Activated CD8-positive, alpha-beta memory T cell treated with anti-CD3 and anti-CD28 coated beads, Interleukin-2, amount 10 ng/mL, durations not matched to agents 7 days and 5 days (primary cell): Measurements from ENCODE around the gene TNS3. TPM values are rescaled to one million over a fixed set of nuclear protein-coding genes. Genes with fewer than 3 reads are reported as not detected.
"Not testable (repeated sequence)": the region's sequence is repeated elsewhere in the genome, so short reads cannot be mapped to it uniquely, and the experiment has no call there.

Experiments used
- ATAC-seq: fragments of 150-1000 bp; cut with Tn5 transposase; one replicate; pipeline ENCODE4 v1.10.0; 2021; ENCODE audit warnings: moderate library complexity
- CTCF ChIA-PET: fragments of 350-600 bp; sonication (Branson Sonifier 250); formaldehyde crosslinking; loops from one replicate; lab custom pipeline; 2021; ENCODE audit warnings: antibody characterized with exemption; lab: Charles Lee
- DNase-seq: peaks from one replicate; pipeline ENCODE4 v3.0.0-alpha.2; 2020
- H3K27ac Mint-ChIP-seq: one replicate; pipeline ENCODE4 v1.8.0; 2021; ENCODE audit warnings: mild to moderate bottlenecking, mixed read lengths
- H3K27me3 Mint-ChIP-seq: one replicate; pipeline ENCODE4 v1.8.0; 2021; ENCODE audit warnings: mixed read lengths
- H3K36me3 Mint-ChIP-seq: one replicate; pipeline ENCODE4 v1.8.0; 2021; ENCODE audit warnings: mild to moderate bottlenecking, mixed read lengths
- H3K4me1 Mint-ChIP-seq: one replicate; pipeline ENCODE4 v1.8.0; 2021; ENCODE audit warnings: mixed read lengths
- H3K4me3 Mint-ChIP-seq: one replicate; pipeline ENCODE4 v1.8.0; 2021; ENCODE audit warnings: mild to moderate bottlenecking, moderate library complexity, mixed read lengths
- H3K9me3 Mint-ChIP-seq: one replicate; pipeline ENCODE4 v1.8.0; 2022; ENCODE audit warnings: low read depth, mixed read lengths
- total RNA-seq, 2 experiments: library from RNA; stranded (reverse); gene quantifications; one replicate each; pipeline ENCODE4 v1.2.3, GENCODE V29; 2021

Gene TNS3
- total RNA-seq, 2 experiments from 2014 or later: 0.23 to 2.6 TPM

- no peaks in the 10 kb centered on the region for H3K4me1 Mint-ChIP-seq
- DNase-seq (no peak), ATAC-seq (no peak)
- H3K27me3 Mint-ChIP-seq: no peaks in the 10 kb centered on the region
- H3K27ac Mint-ChIP-seq: no peak overlapping the region
- no peaks in the 10 kb centered on the region for H3K36me3 Mint-ChIP-seq
- H3K4me3 Mint-ChIP-seq: no peak overlapping the region
- CTCF ChIA-PET: interaction anchor here (0.9 to 2.0 kb wide), 7 partner anchors 8 to 558 kb away, joined by 3 to 12 read pairs (median 3); no protein-coding TSS in a partner anchor
- H3K9me3 Mint-ChIP-seq: peaks cover 2% of the 10 kb centered on the region
Measured at GRCh38 chr7:47265621-47266020, 316.3 kb downstream of the TNS3 start.

- Mint-ChIP-seq H3K27me3 (no peaks in the 10 kb centered on the region), H3K27ac (no peak overlapping the region), H3K9me3 (peaks cover 3% of the 10 kb centered on the region), H3K4me1 (no peaks in the 10 kb centered on the region), H3K36me3 (no peaks in the 10 kb centered on the region), H3K4me3 (no peak overlapping the region)
- ATAC-seq (no peak), DNase-seq (no peak)
- CTCF ChIA-PET: no interaction called here
Measured at GRCh38 chr7:47264021-47264651, 317.8 kb downstream of the TNS3 start.

DNA sequence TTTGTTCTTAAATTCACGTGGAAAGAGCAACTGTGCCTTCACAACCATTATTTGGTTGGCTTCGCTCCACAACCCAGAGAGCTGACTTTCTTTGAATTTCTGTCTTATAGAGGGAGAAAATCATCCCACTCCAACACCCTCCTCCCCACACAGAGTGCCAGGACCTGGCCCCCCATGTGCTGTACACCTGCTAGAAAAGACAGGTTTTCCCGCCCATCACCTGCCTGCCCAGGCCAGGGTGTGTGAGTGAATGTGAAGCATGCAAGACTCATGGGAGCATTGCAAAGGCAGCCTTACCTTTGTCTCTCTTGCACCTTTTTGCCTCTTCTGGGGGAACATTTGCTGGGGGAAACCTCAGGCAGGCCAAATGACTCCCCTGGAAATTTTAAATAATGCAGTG lies 319.0 kb downstream of the TNS3 start:
- Mint-ChIP-seq H3K27me3 (no peaks in the 10 kb centered on the region), H3K4me3 (no peak overlapping the region), H3K27ac (no peak overlapping the region), H3K36me3 (no peaks in the 10 kb centered on the region), H3K9me3 (peaks cover 3% of the 10 kb centered on the region), H3K4me1 (no peaks in the 10 kb centered on the region)
- no peak for ATAC-seq
- CTCF ChIA-PET: no interaction called here
- DNase-seq: no peak

GRCh38 chr7:47262160-47262559 lies 319.8 kb downstream of the TNS3 start:
- ATAC-seq, H3K4me3 Mint-ChIP-seq, H3K27ac Mint-ChIP-seq, H3K9me3 Mint-ChIP-seq, H3K4me1 Mint-ChIP-seq, DNase-seq, H3K27me3 Mint-ChIP-seq, H3K36me3 Mint-ChIP-seq: not testable (repeated sequence)
- CTCF ChIA-PET: interaction anchor here (0.7 kb wide), 1 partner anchor 12 kb away, joined by 3 read pairs; no protein-coding TSS in a partner anchor

GRCh38 chr7:47260270-47260669 lies 321.6 kb downstream of the TNS3 start:
- Mint-ChIP-seq H3K4me3 (no peak overlapping the region), H3K27me3 (no peaks in the 10 kb centered on the region), H3K9me3 (peaks cover 3% of the 10 kb centered on the region), H3K27ac (no peak overlapping the region), H3K36me3 (no peaks in the 10 kb centered on the region), H3K4me1 (no peaks in the 10 kb centered on the region)
- ATAC-seq: no peak
- CTCF ChIA-PET: no interaction called here
- no peak for DNase-seq

DNA sequence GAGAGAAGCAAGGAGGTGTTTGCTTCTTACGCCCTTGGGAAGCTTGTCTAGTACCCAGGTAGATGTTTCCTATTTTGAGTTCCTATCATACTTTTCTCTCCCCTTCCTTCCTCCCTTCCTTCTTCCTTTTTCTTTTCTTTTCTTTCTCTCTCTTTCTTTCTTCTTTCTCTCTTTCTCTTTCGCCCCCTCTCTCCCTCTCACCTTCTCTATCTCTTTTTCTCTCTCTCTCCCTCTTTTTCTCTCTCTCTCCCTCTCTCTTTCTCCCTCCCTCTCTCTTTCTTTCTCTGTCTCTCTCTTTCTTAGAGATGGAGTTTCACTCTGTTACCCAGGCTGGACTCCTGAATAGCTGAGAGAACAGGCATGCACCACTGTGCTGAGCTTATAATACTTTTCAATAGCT lies 322.2 kb downstream of the TNS3 start:
- H3K27ac Mint-ChIP-seq: no peak overlapping the region
- no peak for ATAC-seq
- no peaks in the 10 kb centered on the region for H3K36me3 Mint-ChIP-seq
- H3K4me3 Mint-ChIP-seq: no peak overlapping the region
- H3K27me3 Mint-ChIP-seq: peaks cover under 1% of the 10 kb centered on the region
- CTCF ChIA-PET: no interaction called here
- H3K9me3 Mint-ChIP-seq: peaks cover 3% of the 10 kb centered on the region
- peaks cover under 1% of the 10 kb centered on the region for H3K4me1 Mint-ChIP-seq
- no peak for DNase-seq

- peaks cover 5% of the 10 kb centered on the region for H3K27me3 Mint-ChIP-seq
- CTCF ChIA-PET: no interaction called here
- H3K27ac Mint-ChIP-seq: no peak overlapping the region
- peaks cover 3% of the 10 kb centered on the region for H3K9me3 Mint-ChIP-seq
- H3K4me3 Mint-ChIP-seq: no peak overlapping the region
- H3K36me3 Mint-ChIP-seq: no peaks in the 10 kb centered on the region
- ATAC-seq (no peak), DNase-seq (no peak)
- H3K4me1 Mint-ChIP-seq: peaks cover 3% of the 10 kb centered on the region
Measured at GRCh38 chr7:47258798-47259197, 323.1 kb downstream of the TNS3 start.

GRCh38 chr7:47256016-47256415 lies 325.9 kb downstream of the TNS3 start:
- no peak for DNase-seq

DNA sequence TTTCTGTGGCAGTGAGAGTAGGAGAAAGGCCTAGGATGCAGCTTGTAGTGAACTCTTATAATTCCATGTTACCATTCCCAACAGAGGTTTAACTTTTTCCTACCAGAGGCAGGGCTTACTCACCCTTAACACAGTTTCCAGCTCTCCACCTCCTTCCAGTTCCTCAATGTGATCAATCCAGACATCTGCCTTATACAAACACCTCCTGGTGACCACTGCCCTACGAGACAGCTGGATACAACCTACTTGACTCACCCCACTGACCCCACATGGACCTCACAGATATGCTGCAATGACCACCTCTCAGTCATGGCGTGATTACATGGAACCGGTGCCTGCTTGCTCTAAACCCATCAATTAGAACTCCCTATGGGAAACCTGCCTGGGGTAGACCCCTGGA lies 326.5 kb downstream of the TNS3 start:
- Mint-ChIP-seq H3K36me3 (no peaks in the 10 kb centered on the region), H3K4me3 (no peak overlapping the region), H3K4me1 (peaks cover 3% of the 10 kb centered on the region), H3K9me3 (peaks cover 3% of the 10 kb centered on the region), H3K27ac (no peak overlapping the region), H3K27me3 (peaks cover 11% of the 10 kb centered on the region)
- CTCF ChIA-PET: interaction anchor here (0.8 to 1.1 kb wide), 2 partner anchors 11 to 1332 kb away, joined by 3 read pairs; no protein-coding TSS in a partner anchor
- ATAC-seq (no peak), DNase-seq (no peak)

More at GRCh38 chr7:47256016-47256415, 325.9 kb downstream of the TNS3 start:
- CTCF ChIA-PET: interaction anchor here (0.8 to 1.1 kb wide), 2 partner anchors 11 to 1333 kb away, joined by 3 read pairs; no protein-coding TSS in a partner anchor
- H3K4me3 Mint-ChIP-seq: no peak overlapping the region
- ATAC-seq: no peak
- peaks cover 3% of the 10 kb centered on the region for H3K4me1 Mint-ChIP-seq
- no peaks in the 10 kb centered on the region for H3K36me3 Mint-ChIP-seq
- H3K27ac Mint-ChIP-seq: no peak overlapping the region
- H3K27me3 Mint-ChIP-seq: peaks cover 11% of the 10 kb centered on the region
- H3K9me3 Mint-ChIP-seq: peaks cover 3% of the 10 kb centered on the region

DNA sequence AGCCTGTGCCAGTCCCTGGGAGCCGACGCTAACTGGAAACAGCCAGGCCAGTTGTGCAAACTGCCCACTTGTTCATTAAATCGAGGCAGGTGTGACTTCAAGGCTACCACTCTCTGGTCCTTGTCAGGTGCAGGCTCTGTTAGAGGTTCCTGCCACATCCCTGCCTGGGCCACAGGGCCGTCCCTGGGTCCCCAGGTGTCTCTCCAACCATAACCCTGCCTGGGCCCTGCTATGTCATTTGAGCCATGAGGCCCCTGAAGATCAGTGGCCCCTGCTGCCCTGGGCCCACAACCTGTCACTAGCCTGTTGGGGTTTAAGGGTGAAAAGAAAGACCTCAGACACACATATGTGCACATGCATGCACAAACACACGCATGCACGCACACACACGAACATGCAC lies 326.9 kb downstream of the TNS3 start:
- ATAC-seq: no peak
- no peak overlapping the region for H3K4me3 Mint-ChIP-seq

GRCh38 chr7:47254081-47254977 lies 327.6 kb downstream of the TNS3 start:
- no peak overlapping the region for H3K4me3 Mint-ChIP-seq
- DNase-seq (no peak), ATAC-seq (peak; percentile 57)
- no peaks in the 10 kb centered on the region for H3K9me3 Mint-ChIP-seq
- no peak overlapping the region for H3K27ac Mint-ChIP-seq
- H3K27me3 Mint-ChIP-seq: peaks cover 11% of the 10 kb centered on the region
- peaks cover 3% of the 10 kb centered on the region for H3K4me1 Mint-ChIP-seq
- CTCF ChIA-PET: interaction anchor here (0.8 to 1.2 kb wide), 2 partner anchors 10 to 1363 kb away, joined by 4 to 6 read pairs; no protein-coding TSS in a partner anchor
- no peaks in the 10 kb centered on the region for H3K36me3 Mint-ChIP-seq

More for the DNA sequence above, 326.9 kb downstream of the TNS3 start:
- no peak overlapping the region for H3K27ac Mint-ChIP-seq
- H3K9me3 Mint-ChIP-seq: no peaks in the 10 kb centered on the region
- H3K27me3 Mint-ChIP-seq: peaks cover 11% of the 10 kb centered on the region
- CTCF ChIA-PET: interaction anchor here (0.8 to 1.2 kb wide), 3 partner anchors 10 to 1364 kb away, joined by 3 to 6 read pairs (median 3); no protein-coding TSS in a partner anchor
- no peaks in the 10 kb centered on the region for H3K36me3 Mint-ChIP-seq
- no peak for DNase-seq
- H3K4me1 Mint-ChIP-seq: peaks cover 3% of the 10 kb centered on the region

DNA sequence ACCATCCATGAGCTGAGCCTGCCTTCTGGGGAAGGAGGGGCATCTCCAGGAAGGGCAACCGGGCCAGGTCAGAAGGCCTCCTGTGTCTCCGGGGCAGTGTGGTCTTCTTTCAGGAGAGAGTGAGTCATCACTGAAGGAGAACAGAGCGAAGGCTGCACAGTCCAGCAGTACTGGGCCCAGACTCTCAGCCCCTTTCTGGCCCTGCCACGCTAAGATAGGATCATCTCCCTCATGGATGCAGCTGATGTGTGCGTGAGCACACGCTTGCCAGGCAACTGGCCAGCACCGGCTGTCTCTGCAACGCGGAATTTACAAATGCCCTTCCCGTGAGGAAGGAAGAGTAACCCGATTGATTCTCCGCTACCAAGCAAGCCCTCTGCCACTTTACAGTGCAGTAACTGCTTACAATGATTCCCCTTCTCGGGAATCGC lies 328.2 kb downstream of the TNS3 start:
- H3K27me3 Mint-ChIP-seq: peaks cover 11% of the 10 kb centered on the region
- ATAC-seq (no peak), DNase-seq (no peak)
- no peaks in the 10 kb centered on the region for H3K36me3 Mint-ChIP-seq
- H3K27ac Mint-ChIP-seq: no peak overlapping the region
- H3K4me3 Mint-ChIP-seq: no peak overlapping the region
- H3K4me1 Mint-ChIP-seq: peaks cover 3% of the 10 kb centered on the region
- CTCF ChIA-PET: interaction anchor here (0.8 to 1.2 kb wide), 2 partner anchors 9 to 1363 kb away, joined by 4 to 6 read pairs; no protein-coding TSS in a partner anchor
- no peaks in the 10 kb centered on the region for H3K9me3 Mint-ChIP-seq

DNA sequence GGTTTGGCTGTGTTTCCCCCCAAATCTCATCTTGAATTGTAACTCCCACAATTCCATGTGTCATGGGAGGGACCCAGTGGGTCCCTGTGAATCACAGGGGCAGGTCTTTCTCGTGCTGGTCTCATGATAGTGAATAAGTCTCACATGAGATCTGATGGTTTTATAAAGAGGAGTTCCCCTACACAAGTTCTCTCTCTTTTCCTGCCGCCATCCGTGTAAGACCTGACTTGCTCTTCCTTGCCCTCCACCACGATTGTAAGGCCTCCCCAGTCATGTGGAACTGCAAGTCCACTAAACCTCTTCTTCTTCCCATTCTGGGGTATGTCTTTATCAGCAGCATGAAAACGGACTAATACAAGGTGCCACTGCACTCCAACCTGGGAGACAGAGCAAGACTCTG lies 329.2 kb downstream of the TNS3 start:
- H3K27ac Mint-ChIP-seq: no peak overlapping the region
- no peaks in the 10 kb centered on the region for H3K36me3 Mint-ChIP-seq
- H3K4me1 Mint-ChIP-seq: peaks cover 3% of the 10 kb centered on the region
- DNase-seq: no peak
- ATAC-seq: no peak
- CTCF ChIA-PET: no interaction called here
- no peak overlapping the region for H3K4me3 Mint-ChIP-seq
- H3K9me3 Mint-ChIP-seq: no peaks in the 10 kb centered on the region
- H3K27me3 Mint-ChIP-seq: peaks cover 11% of the 10 kb centered on the region
